Caco-2 (cell line): ENCODE measurements around the gene PLXDC2. TPM values are rescaled to one million over a fixed set of nuclear protein-coding genes. Genes with fewer than 3 reads are reported as not detected.
"Not testable (repeated sequence)": the region's sequence is repeated elsewhere in the genome, so short reads cannot be mapped to it uniquely, and the experiment has no call there.

Source experiments
- BruUV-seq: library from RNA; stranded (reverse); fragments of 400-500 nt; replicated peaks from 2 replicates; lab custom pipeline; 2021; lab: Mats Ljungman, UMichigan
- CTCF ChIA-PET: fragments of 300-600 bp; sonication (Branson Sonifier 250); formaldehyde crosslinking; loops from one replicate; lab custom pipeline; 2022; ENCODE audit warnings: antibody characterized with exemption; lab: Charles Lee
- POLR2A ChIA-PET: fragments of 300-600 bp; sonication (Branson Sonifier 250); formaldehyde crosslinking; loops from one replicate; lab custom pipeline; 2022; ENCODE audit warnings: antibody characterized with exemption; lab: Charles Lee
- DNase-seq, 2 experiments: peaks; one replicate each; pipeline versions ENCODE4 v3.0.0 to v3.0.0-alpha.2; 2020 to 2022
- H3K27me3 ChIP-seq: replicated peaks from 2 replicates; pipeline ENCODE4 v1.6.0; 2011; ENCODE audit warnings: low read length; ENCODE audit not compliant: control insufficient read depth, insufficient read depth
- H3K36me3 ChIP-seq: 2 replicates; pipeline ENCODE4 v1.5.1; 2011; ENCODE audit warnings: low read length; ENCODE audit not compliant: control insufficient read depth, insufficient read depth
- H3K4me1 ChIP-seq: fragments of 250-450 bp; sonication (Bioruptor Pico); 2 replicates; pipeline ENCODE4 v1.5.1; 2020; ENCODE audit warnings: mild to moderate bottlenecking
- H3K4me3 ChIP-seq: 2 replicates; pipeline ENCODE4 v1.5.1; 2011; ENCODE audit warnings: low read depth, mild to moderate bottlenecking, control low read depth, low read length
- H3K9me3 ChIP-seq: fragments of 250-450 bp; sonication (Bioruptor Pico); 2 replicates; pipeline ENCODE4 v1.5.1; 2020; ENCODE audit warnings: mild to moderate bottlenecking, moderate library complexity
- H3K27ac Mint-ChIP-seq: one replicate; pipeline ENCODE4 v1.8.0; 2022; ENCODE audit warnings: mixed read lengths; ENCODE audit not compliant: unreplicated experiment
- H3K27me3 Mint-ChIP-seq: one replicate; pipeline ENCODE4 v1.8.0; 2022; ENCODE audit warnings: mixed read lengths; ENCODE audit not compliant: insufficient read depth, unreplicated experiment
- H3K36me3 Mint-ChIP-seq: one replicate; pipeline ENCODE4 v1.8.0; 2022; ENCODE audit warnings: mild to moderate bottlenecking, mixed read lengths; ENCODE audit not compliant: insufficient read depth, unreplicated experiment
- H3K4me1 Mint-ChIP-seq: one replicate; pipeline ENCODE4 v1.8.0; 2022; ENCODE audit warnings: low read depth, mixed read lengths; ENCODE audit not compliant: unreplicated experiment
- H3K4me3 Mint-ChIP-seq: one replicate; pipeline ENCODE4 v1.8.0; 2022; ENCODE audit warnings: mild to moderate bottlenecking, moderate library complexity, mixed read lengths; ENCODE audit not compliant: unreplicated experiment
- H3K9me3 Mint-ChIP-seq: one replicate; pipeline ENCODE4 v1.8.0; 2022; ENCODE audit warnings: mixed read lengths; ENCODE audit not compliant: unreplicated experiment
- intact Hi-C: fragments of 100-400 bp; cut with micrococcal nuclease; formaldehyde crosslinking; loops from one replicate; pipeline ENCODE4 v1.10.0; 2022; ENCODE audit not compliant: unreplicated experiment
- total RNA-seq: library from RNA; stranded (reverse); gene quantifications from 2 replicates; pipeline ENCODE4 v1.2.3, GENCODE V29; 2022
- TF ChIP-seq, protein P1 (sequence below), 2 experiments: fragments of 200-600 bp in 1 of 2; IDR thresholded peaks; 1 replicate in 1 of 2; 2 replicates in 1 of 2; pipeline versions ENCODE4 v1.5.1 to v1.8.0; 2011 to 2022; ENCODE audit warnings: antibody characterized with exemption in 1 of 2, control low read depth in 1 of 2, inconsistent platforms in 1 of 2, low read depth in 1 of 2, low read length in 1 of 2, mild to moderate bottlenecking in 1 of 2, moderate library complexity in 1 of 2; ENCODE audit not compliant: insufficient read depth in 1 of 2, severe bottlenecking in 1 of 2, unreplicated experiment in 1 of 2

PLXDC2 gene
- total RNA-seq, 1 experiment from 2014 or later, result 0.54 TPM

DNA sequence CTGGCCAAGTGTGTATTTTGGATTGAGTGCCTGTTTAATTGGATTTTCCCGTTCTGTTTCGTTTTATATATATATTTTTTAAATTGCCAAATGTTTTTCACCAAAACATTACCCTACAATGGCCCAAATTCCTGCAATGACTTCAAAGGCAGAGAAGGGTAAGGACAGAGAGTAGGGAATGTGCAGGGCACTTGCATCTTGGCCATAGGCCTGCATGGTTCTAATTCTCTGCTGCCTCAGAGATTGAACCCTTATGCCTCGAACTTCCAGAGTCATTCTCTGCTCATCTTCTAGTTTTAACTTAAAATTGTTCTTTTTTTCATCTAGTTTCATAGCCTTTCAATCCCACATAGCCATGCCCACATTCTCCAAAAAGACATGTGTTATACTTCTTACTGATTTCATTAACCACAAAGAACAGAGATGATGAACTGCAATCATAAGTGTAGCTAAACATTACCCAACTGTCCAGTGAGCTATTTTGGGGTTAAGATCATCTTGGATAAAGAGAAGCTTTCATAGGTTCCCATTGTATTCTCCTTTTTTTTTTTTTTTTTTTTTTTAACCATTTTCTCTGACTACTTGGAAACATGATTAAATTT lies 177.6 kb downstream of the PLXDC2 start:
- ChIA-PET CTCF (no interaction called here), POLR2A (no interaction called here)
- Mint-ChIP-seq H3K4me3 (no peak overlapping the region), H3K27me3 (no peaks in the 10 kb centered on the region), H3K36me3 (no peaks in the 10 kb centered on the region), H3K27ac (no peak overlapping the region), H3K9me3 (no peaks in the 10 kb centered on the region), H3K4me1 (no peaks in the 10 kb centered on the region)
- TF ChIP-seq, protein P1, sequence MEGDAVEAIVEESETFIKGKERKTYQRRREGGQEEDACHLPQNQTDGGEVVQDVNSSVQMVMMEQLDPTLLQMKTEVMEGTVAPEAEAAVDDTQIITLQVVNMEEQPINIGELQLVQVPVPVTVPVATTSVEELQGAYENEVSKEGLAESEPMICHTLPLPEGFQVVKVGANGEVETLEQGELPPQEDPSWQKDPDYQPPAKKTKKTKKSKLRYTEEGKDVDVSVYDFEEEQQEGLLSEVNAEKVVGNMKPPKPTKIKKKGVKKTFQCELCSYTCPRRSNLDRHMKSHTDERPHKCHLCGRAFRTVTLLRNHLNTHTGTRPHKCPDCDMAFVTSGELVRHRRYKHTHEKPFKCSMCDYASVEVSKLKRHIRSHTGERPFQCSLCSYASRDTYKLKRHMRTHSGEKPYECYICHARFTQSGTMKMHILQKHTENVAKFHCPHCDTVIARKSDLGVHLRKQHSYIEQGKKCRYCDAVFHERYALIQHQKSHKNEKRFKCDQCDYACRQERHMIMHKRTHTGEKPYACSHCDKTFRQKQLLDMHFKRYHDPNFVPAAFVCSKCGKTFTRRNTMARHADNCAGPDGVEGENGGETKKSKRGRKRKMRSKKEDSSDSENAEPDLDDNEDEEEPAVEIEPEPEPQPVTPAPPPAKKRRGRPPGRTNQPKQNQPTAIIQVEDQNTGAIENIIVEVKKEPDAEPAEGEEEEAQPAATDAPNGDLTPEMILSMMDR (IDR thresholded peaks at IDR 0.05; ENCODE audit: insufficient read depth in 1 of 2, low read depth in 1 of 2, low read length in 1 of 2, severe bottlenecking in 1 of 2, unreplicated experiment in 1 of 2), result no peak
- no peak overlapping the region for H3K4me3 ChIP-seq
- no TSS peak for BruUV-seq
- no peaks in the 10 kb centered on the region for H3K4me1 ChIP-seq
- no peak for DNase-seq
- intact Hi-C loops, result no loop called here
- no peaks in the 10 kb centered on the region for H3K27me3 ChIP-seq
- H3K36me3 ChIP-seq, result no peaks in the 10 kb centered on the region
- no peaks in the 10 kb centered on the region for H3K9me3 ChIP-seq

GRCh38 chr10:19998482-19998881 lies 182.2 kb downstream of the PLXDC2 start:
- H3K4me3 ChIP-seq, result no peak overlapping the region
- intact Hi-C loops, result no loop called here
- H3K4me1 ChIP-seq, result no peaks in the 10 kb centered on the region
- no TSS peak for BruUV-seq
- Mint-ChIP-seq H3K4me3 (no peak overlapping the region), H3K36me3 (no peaks in the 10 kb centered on the region), H3K4me1 (no peaks in the 10 kb centered on the region), H3K27me3 (no peaks in the 10 kb centered on the region), H3K9me3 (no peaks in the 10 kb centered on the region), H3K27ac (no peak overlapping the region)
- no peak for DNase-seq
- H3K9me3 ChIP-seq, result no peaks in the 10 kb centered on the region
- TF ChIP-seq, protein P1 (IDR thresholded peaks at IDR 0.05; ENCODE audit: insufficient read depth in 1 of 2, low read depth in 1 of 2, low read length in 1 of 2, severe bottlenecking in 1 of 2, unreplicated experiment in 1 of 2), result no peak
- ChIA-PET CTCF (no interaction called here), POLR2A (no interaction called here)
- no peaks in the 10 kb centered on the region for H3K36me3 ChIP-seq
- H3K27me3 ChIP-seq, result no peaks in the 10 kb centered on the region

DNA sequence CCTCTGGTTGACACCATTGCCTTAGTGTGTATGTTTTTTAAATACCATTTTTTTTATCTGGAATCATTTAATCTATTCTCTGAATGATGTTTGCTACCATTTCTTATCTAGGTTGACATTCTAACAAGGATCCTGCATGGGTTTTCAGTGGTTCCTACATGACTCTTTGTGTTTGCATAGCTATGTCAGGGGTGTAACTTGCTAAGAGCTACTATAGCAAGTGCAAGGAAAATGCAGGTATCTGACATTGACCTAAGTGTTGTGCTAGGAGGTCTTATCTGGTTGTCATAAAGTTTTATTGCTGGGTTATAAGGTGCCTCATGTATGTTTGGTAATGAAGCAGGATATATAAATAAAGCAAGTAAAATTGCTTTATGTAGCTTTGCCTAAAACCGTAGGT lies 183.2 kb downstream of the PLXDC2 start:
- Mint-ChIP-seq H3K27ac (no peak overlapping the region), H3K27me3 (no peaks in the 10 kb centered on the region), H3K4me3 (no peak overlapping the region), H3K36me3 (no peaks in the 10 kb centered on the region), H3K9me3 (no peaks in the 10 kb centered on the region), H3K4me1 (no peaks in the 10 kb centered on the region)
- POLR2A ChIA-PET, result no interaction called here
- TF ChIP-seq, protein P1 (IDR thresholded peaks at IDR 0.05; ENCODE audit: insufficient read depth in 1 of 2, low read depth in 1 of 2, low read length in 1 of 2, severe bottlenecking in 1 of 2, unreplicated experiment in 1 of 2), result no peak
- Histone ChIP-seq H3K27me3 (no peaks in the 10 kb centered on the region), H3K4me3 (no peak overlapping the region), H3K4me1 (no peaks in the 10 kb centered on the region), H3K36me3 (no peaks in the 10 kb centered on the region), H3K9me3 (no peaks in the 10 kb centered on the region)
- DNase-seq, result no peak
- CTCF ChIA-PET, result no interaction called here
- intact Hi-C loops, result no loop called here
- no TSS peak for BruUV-seq

DNA sequence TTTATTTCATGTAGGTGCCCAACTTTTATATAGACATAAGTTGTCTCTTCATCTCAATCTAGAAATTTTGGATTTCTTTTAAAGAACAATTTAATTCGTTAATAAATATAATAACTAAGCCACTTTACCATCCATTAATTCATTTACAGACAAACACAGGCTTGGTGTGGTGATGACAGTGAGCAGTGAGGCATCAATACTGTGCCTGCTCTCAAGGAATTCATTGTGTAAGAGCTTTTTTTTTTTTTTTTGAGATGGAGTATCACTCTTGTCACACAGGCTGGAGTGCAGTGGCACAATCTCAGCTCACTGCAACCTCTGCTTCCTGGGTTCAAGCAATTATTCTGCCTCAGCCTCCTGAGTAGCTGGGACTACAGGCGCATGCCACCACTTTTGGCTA lies 185.8 kb downstream of the PLXDC2 start:
- POLR2A ChIA-PET, H3K4me3 ChIP-seq, H3K9me3 Mint-ChIP-seq, H3K27me3 ChIP-seq, DNase-seq, H3K27ac Mint-ChIP-seq, intact Hi-C loops, H3K9me3 ChIP-seq, H3K36me3 ChIP-seq, H3K36me3 Mint-ChIP-seq, H3K4me3 Mint-ChIP-seq, H3K27me3 Mint-ChIP-seq, BruUV-seq, H3K4me1 ChIP-seq, H3K4me1 Mint-ChIP-seq: not testable (repeated sequence)
- CTCF ChIA-PET, result interaction anchor here (0.6 kb wide), 1 partner anchor 700 kb away, joined by 3 read pairs; no protein-coding TSS in a partner anchor
